Psoas muscle (tissue), 8 donors: ENCODE results near the gene B4GALT1. TPM values are rescaled to one million over a fixed set of nuclear protein-coding genes. Genes with fewer than 3 reads are reported as not detected.
A peak's percentile ranks its signal among the peaks of the same experiment; 100 is the strongest.

Experiments
- ATAC-seq, 4 donors: fragments of 200-7000 bp; cut with Tn5 transposase; one replicate each; pipeline ENCODE4 v1.9.1; 2020; ENCODE audit warnings: moderate library complexity in 3 of 4, mild to moderate bottlenecking in 2 of 4
- DNase-seq, 2 donors: peaks; one replicate each; pipeline ENCODE4 v3.0.0-alpha.2; 2020
- H3K27ac ChIP-seq: fragments of 200-600 bp; one replicate; pipeline ENCODE4 v1.8.0; 2022
- H3K27me3 ChIP-seq, 3 donors: fragments of 200-600 bp in 1 of 3; one replicate each; pipeline versions ENCODE4 v1.6.1 to v1.8.0; 2013 to 2022; ENCODE audit warnings: low read length in 2 of 3, mild to moderate bottlenecking in 2 of 3, moderate library complexity in 1 of 3; ENCODE audit not compliant: insufficient read depth in 3 of 3
- H3K36me3 ChIP-seq, 2 donors: fragments of 200-600 bp in 1 of 2; one replicate each; pipeline versions ENCODE4 v1.6.1 to v1.8.0; 2013 to 2022; ENCODE audit warnings: low read depth in 1 of 2, mild to moderate bottlenecking in 1 of 2, moderate library complexity in 1 of 2; ENCODE audit not compliant: insufficient read depth in 1 of 2
- H3K4me1 ChIP-seq: fragments of 200-600 bp; one replicate; pipeline ENCODE4 v1.8.0; 2022
- H3K4me3 ChIP-seq: fragments of 200-600 bp; one replicate; pipeline ENCODE4 v1.8.0; 2022; ENCODE audit warnings: mild to moderate bottlenecking
- H3K9me3 ChIP-seq: fragments of 200-600 bp; one replicate; pipeline ENCODE4 v1.8.0; 2022
- WGBS, 3 donors: extraction: QIAGEN DNeasy Blood & Tissue Kit; methylation state at CpG; one replicate each; pipeline versions ENCODE4 v1.1.6 to v1.1.7; 2013; 5-methylcytosine and 5-hydroxymethylcytosine counted together
- intact Hi-C, 2 donors: fragments of 100-400 bp; cut with DNase I; formaldehyde crosslinking; loops; one replicate each; pipeline versions ENCODE4 v1.11.0 to v1.14.2; 2022
- polyA plus RNA-seq, 3 donors: library from polyadenylated mRNA; stranded (reverse); fragments of 200-250 nt; gene quantifications; one replicate each; pipeline ENCODE4 v1.2.3, GENCODE V29; 2013
- total RNA-seq, 4 donors: library from RNA; stranded (reverse); fragmentation: NEBNext Ultra II Directional in 2 of 4; extraction: Animal tissue kit (Norgen Biotek cat#: 25700) in 2 of 4; gene quantifications; one replicate each; pipeline versions ENCODE4 v1.2.1 to v1.2.4, GENCODE V29; 2021 to 2023
- TF ChIP-seq, protein P1 (sequence below): fragments of 200-600 bp; IDR thresholded peaks from one replicate; pipeline ENCODE4 v1.8.0; 2022; ENCODE audit warnings: antibody characterized with exemption
- donor health status: healthy with polysubstance abuse.
- donor health status: DM: no; HTN: no; CAD: no; lungs with moderate emphysema.
- donor health status: Bipolar disorder and iron deficiency.
- donor health status: healthy.
- donor health status: DM: yes; HTN: yes; CAD: no.
- donor health status: DM: no; HTN: no; CAD: no.
- donor health status: DM: no; HTN: no; CAD: no.
- donor health status: DM: yes; HTN: yes; CAD: no.

B4GALT1 gene
- total and polyA plus RNA-seq, 7 donors = 13.0 to 28.1 (median 22.3) TPM

DNA sequence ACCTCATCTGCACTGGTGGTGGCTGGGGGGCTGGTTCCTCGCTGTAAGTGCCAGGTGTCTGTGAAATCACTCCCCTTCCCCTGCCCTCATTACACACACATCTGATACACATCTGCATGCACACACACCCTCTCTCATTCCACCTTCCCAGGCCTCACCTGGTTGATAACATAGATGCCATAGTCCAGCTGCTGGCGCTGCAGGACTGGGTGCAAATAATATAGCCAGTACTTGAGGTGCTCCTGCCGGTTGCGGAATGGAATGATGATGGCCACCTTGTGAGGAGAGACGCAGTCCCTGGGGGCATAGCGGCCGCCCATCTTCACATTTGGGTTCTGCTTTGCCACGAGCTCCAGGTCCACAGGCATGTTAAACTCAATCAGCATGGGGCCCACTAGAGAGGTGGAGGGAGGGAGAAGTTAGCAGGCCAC lies 32.1 kb downstream of the B4GALT1 start:
- H3K36me3 ChIP-seq = peaks cover 0 to 28% of the 10 kb centered on the region in 2 donors
- peaks cover 52% of the 10 kb centered on the region for H3K4me1 ChIP-seq
- H3K27ac ChIP-seq = peak overlapping the region; percentile 65
- ATAC-seq (no peak), DNase-seq (no peak)
- WGBS, 3 donors = 84 to 90% (median 86%) methylated on average over 8 of the region's 8 CpGs
- no peak overlapping the region for H3K4me3 ChIP-seq
- no peaks in the 10 kb centered on the region for H3K27me3 ChIP-seq
- no peaks in the 10 kb centered on the region for H3K9me3 ChIP-seq
- intact Hi-C loops = loop anchor here in 1 of 2 donors (5.0 kb wide), 1 partner anchor 33 kb away; no protein-coding TSS in a partner anchor
- TF ChIP-seq, protein P1, sequence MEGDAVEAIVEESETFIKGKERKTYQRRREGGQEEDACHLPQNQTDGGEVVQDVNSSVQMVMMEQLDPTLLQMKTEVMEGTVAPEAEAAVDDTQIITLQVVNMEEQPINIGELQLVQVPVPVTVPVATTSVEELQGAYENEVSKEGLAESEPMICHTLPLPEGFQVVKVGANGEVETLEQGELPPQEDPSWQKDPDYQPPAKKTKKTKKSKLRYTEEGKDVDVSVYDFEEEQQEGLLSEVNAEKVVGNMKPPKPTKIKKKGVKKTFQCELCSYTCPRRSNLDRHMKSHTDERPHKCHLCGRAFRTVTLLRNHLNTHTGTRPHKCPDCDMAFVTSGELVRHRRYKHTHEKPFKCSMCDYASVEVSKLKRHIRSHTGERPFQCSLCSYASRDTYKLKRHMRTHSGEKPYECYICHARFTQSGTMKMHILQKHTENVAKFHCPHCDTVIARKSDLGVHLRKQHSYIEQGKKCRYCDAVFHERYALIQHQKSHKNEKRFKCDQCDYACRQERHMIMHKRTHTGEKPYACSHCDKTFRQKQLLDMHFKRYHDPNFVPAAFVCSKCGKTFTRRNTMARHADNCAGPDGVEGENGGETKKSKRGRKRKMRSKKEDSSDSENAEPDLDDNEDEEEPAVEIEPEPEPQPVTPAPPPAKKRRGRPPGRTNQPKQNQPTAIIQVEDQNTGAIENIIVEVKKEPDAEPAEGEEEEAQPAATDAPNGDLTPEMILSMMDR = no peak

DNA sequence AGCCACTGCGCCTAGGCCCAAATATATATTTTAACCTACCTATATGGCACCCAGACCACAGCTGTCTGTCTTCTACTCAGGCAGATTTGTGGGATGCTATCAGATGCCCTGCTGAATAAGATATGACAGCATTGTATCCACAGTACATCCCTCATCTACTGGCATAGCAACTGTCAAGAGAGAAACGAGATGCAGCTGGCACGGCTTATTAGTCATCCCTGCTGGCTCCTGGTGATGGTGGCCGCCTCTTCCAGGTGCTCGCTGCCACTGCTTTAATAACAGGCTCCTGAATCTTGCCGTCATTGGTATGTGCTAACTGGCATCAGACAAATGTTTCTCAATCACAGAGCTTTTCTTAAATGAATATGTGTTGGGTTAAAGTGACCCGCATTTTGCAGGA lies 34.0 kb downstream of the B4GALT1 start:
- DNase-seq = peak; percentile 53 to 60
- intact Hi-C loops = no loop called here
- 59 to 86% (median 67%) methylated on average over 7 of the region's 7 CpGs for WGBS, 3 donors
- H3K27ac ChIP-seq = no peak overlapping the region
- peaks cover 0 to 35% of the 10 kb centered on the region in 2 donors for H3K36me3 ChIP-seq
- H3K4me3 ChIP-seq = no peak overlapping the region
- TF ChIP-seq, protein P1 = no peak
- no peaks in the 10 kb centered on the region for H3K9me3 ChIP-seq
- H3K4me1 ChIP-seq = peaks cover 35% of the 10 kb centered on the region
- ATAC-seq = peak; percentile 67 to 94 (median 82)
- H3K27me3 ChIP-seq = no peaks in the 10 kb centered on the region

DNA sequence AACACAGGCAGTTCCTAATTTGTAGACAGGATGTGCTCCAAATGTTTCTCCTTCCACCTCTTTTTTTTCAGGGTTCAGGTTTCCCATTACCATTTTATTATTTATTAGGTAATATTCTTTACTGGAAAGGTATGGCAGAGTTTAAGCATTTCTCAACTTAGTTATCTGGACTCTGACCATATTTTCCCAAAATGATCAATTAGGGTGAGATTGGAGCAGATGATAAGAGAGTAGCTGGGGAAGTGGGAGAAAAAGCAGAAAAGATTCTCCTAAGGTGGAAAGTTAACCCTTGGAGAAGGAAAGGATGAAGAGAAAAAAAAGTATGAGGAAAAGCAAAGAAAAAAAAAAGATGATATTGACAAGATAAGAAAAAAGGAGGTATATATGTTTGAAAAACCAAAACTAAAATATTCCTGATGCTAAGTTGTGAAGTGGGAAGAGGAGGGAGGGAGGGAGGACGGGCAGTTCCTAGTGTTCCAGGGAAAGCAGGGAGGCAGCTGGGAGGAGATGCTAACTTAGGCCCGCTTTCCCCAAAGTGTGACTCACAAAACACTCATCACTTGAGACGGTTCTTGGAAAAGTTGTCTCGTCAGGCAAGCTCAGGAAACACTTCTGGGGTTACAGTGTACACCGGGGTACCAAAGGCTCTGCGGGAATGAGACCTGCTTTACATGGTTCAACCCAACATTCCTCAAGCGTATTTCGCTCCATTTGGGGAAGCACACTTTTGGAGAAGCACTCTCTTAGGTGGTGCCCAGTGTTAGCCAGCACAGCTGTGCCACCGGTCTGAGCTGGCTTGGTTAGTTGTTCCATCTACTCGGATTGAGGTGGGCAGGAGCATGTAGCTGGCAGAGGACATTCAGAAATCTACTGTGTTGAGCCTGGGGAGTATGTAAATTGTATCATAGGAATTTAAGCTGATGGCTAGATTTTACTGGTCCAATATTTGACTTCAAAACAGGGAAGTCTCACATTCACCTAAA lies 35.1 kb downstream of the B4GALT1 start:
- Histone ChIP-seq H3K4me1 (peaks cover 28% of the 10 kb centered on the region), H3K36me3 (peaks cover 0 to 46% of the 10 kb centered on the region in 2 donors), H3K4me3 (no peak overlapping the region), H3K27me3 (no peaks in the 10 kb centered on the region), H3K9me3 (no peaks in the 10 kb centered on the region), H3K27ac (no peak overlapping the region)
- TF ChIP-seq, protein P1 = no peak
- peak in 3 of 4 donors; percentile 8 to 41 (median 28) for ATAC-seq
- no peak for DNase-seq
- intact Hi-C loops = no loop called here
- WGBS, 3 donors = 61 to 80% (median 66%) methylated on average over 10 of the region's 10 CpGs

DNA sequence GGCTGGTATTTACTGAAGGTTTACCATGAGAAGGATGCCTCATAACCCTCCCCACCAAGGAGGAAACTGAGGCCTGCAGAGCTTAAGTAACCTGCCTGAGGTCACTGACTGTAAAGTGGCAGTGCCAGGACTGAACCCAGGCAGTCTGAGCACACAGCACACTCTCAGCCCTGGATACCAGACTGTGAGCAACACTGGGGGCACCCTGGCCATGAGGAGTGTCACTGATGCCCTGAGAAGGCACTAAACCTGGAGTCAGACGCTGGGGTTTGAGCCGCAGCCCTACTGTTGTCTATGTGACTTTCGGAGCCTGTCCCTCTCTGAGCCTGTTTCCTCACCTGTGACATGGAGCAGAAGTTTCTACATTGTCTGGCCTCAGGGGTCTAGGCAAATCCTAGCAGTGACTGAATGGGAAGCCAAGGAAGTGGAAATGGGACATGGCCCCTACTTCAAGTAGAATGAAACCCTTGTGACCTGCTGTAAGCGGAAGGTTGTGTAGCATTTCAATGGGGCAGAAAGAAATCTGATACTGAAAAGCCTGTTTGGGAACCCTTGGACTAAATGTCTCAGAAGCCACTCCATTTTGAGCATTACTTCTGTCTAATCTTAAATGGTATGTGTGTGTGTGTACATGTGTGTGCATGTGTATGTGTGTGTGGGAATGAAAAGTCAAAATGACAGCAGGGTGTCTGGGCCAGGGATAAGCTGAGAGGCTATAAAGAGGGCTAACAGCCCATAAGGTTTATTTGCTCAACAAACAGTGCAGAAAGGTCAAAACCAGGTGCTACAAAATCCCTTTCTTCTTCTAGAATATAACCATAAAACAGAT lies 36.0 kb downstream of the B4GALT1 start:
- Histone ChIP-seq H3K27ac (peak overlapping the region; percentile 39), H3K4me1 (peaks cover 30% of the 10 kb centered on the region), H3K9me3 (no peaks in the 10 kb centered on the region), H3K4me3 (no peak overlapping the region), H3K36me3 (peaks cover 0 to 46% of the 10 kb centered on the region in 2 donors), H3K27me3 (no peaks in the 10 kb centered on the region)
- no peak for ATAC-seq
- 83 to 92% (median 84%) methylated on average over 4 of the region's 4 CpGs for WGBS, 3 donors
- intact Hi-C loops = no loop called here
- no peak for DNase-seq
- TF ChIP-seq, protein P1 = no peak
